Measurements from ENCODE around the gene TMEM170B.

DNA sequence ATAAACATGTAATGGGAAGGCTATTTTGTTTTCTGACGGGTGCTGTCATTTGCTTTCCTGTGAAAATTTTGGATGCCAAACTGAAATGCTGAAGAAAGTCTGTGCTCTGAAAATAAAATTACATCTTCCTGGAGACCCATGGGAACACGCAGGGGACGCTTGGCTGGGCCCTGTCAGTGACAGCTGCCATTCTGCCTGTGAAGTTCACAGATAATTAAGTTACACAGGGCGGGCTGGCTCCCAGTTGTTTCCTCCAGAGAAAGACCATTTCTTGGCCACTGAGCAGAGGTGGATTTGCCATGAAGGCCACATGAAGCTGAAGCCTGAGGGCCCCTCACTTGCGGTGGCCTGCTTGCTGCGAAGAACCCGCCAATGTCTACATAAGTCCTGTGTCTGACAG lies 93.5 kb downstream of the TMEM170B start:
- TF ChIP-seq RBFOX2 (IDR thresholded peaks at IDR 0.05; ENCODE audit: low read depth, low read length) (no peak), CTCF (IDR thresholded peaks at IDR 0.05 in 2 of 3, conservative IDR thresholded peaks at IDR 0.05 in 1 of 3; ENCODE audit: insufficient read depth in 2 of 3, low read depth in 1 of 3, low read length in 3 of 3) (no peak)

Data from K562 (cell line).